ENCODE measurements around the gene ZNF469.

ZNF469 gene

GRCh38 chr16:88428156-88428555 is 45.4 kb downstream of the ZNF469 start:
- H3K9ac ChIP-seq (ENCODE audit: low read length) = no peak overlapping the region
- no peak overlapping the region for H3K4me3 ChIP-seq (ENCODE audit: low read depth, low read length)
- no peaks in the 10 kb centered on the region for H3K4me1 ChIP-seq (ENCODE audit: control insufficient read depth, insufficient read depth, low read length)
- peaks cover 4% of the 10 kb centered on the region; the same call in 1 of the 2 replicates for H3K27me3 ChIP-seq (ENCODE audit: control insufficient read depth, insufficient read depth, low read length)
- H3K27ac ChIP-seq (ENCODE audit: low read depth, low read length) = no peak overlapping the region
- no peaks in the 10 kb centered on the region for H3K36me3 ChIP-seq (ENCODE audit: control insufficient read depth, insufficient read depth, low read length)
- no peaks in the 10 kb centered on the region for H3K9me3 ChIP-seq (ENCODE audit: control insufficient read depth, insufficient read depth, low read depth, low read length)

DNA sequence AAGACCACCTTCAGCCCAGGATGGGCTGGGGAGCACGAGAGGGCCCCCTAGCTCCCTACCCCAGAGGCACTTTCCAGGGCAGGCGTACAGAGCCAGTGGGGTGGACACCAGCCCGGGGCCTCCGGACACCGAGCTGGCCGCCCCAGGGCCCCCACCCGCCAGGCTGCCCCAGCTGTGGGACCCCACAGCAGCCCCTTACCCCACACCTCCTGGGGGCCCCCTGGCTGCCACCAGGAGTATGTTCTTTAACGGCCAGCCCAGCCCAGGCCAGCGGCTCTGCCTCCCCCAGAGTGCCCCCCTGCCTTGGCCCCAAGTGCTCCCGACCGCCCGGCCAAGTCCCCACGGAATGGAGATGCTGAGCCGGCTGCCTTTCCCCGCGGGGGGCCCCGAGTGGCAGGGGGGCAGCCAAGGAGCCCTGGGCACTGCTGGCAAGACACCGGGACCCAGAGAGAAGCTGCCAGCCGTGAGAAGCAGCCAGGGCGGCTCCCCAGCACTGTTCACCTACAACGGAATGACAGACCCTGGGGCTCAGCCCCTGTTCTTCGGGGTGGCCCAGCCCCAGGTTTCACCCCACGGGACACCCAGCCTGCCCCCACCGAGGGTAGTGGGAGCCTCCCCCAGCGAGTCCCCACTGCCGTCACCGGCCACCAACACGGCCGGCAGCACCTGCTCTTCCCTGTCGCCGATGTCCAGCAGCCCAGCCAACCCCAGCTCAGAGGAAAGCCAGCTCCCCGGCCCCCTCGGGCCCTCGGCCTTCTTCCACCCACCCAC is 46.0 kb downstream of the ZNF469 start:
- Histone ChIP-seq H3K27me3 (ENCODE audit: control insufficient read depth, insufficient read depth, low read length) (peaks cover 4% of the 10 kb centered on the region; the same call in 1 of the 2 replicates), H3K27ac (ENCODE audit: low read depth, low read length) (no peak overlapping the region), H3K36me3 (ENCODE audit: control insufficient read depth, insufficient read depth, low read length) (no peaks in the 10 kb centered on the region), H3K4me1 (ENCODE audit: control insufficient read depth, insufficient read depth, low read length) (no peaks in the 10 kb centered on the region), H3K4me3 (ENCODE audit: low read depth, low read length) (no peak overlapping the region), H3K9me3 (ENCODE audit: control insufficient read depth, insufficient read depth, low read depth, low read length) (no peaks in the 10 kb centered on the region), H3K9ac (ENCODE audit: low read length) (no peak overlapping the region)

- H3K9ac ChIP-seq (ENCODE audit: low read length) = no peak overlapping the region
- no peak overlapping the region for H3K4me3 ChIP-seq (ENCODE audit: low read depth, low read length)
- no peaks in the 10 kb centered on the region for H3K36me3 ChIP-seq (ENCODE audit: control insufficient read depth, insufficient read depth, low read length)
- H3K27me3 ChIP-seq (ENCODE audit: control insufficient read depth, insufficient read depth, low read length) = peaks cover 4% of the 10 kb centered on the region; the same call in 1 of the 2 replicates
- H3K4me1 ChIP-seq (ENCODE audit: control insufficient read depth, insufficient read depth, low read length) = no peaks in the 10 kb centered on the region
- no peaks in the 10 kb centered on the region for H3K9me3 ChIP-seq (ENCODE audit: control insufficient read depth, insufficient read depth, low read depth, low read length)
- H3K27ac ChIP-seq (ENCODE audit: low read depth, low read length) = no peak overlapping the region
These were observed 46.8 kb downstream of the ZNF469 start for GRCh38 chr16:88429387-88430184.

DNA sequence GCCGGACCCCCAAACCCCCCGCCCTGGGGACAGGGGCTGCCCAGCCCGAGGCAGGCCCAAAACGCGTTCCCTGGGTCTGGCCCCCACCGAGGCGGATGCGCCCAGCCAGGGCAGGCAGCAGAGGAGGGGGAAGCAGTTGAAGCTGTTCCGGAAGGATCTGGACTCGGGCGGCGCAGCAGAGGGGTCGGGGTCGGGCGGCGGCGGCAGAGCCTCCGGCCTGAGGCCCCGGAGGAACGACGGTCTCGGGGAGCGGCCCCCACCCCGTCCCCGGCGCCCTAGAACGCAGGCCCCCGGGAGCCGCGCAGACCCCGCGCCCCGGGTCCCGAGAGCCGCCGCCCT is 47.4 kb downstream of the ZNF469 start:
- peaks cover 4% of the 10 kb centered on the region; the same call in 1 of the 2 replicates for H3K27me3 ChIP-seq (ENCODE audit: control insufficient read depth, insufficient read depth, low read length)
- H3K4me3 ChIP-seq (ENCODE audit: low read depth, low read length) = no peak overlapping the region
- H3K4me1 ChIP-seq (ENCODE audit: control insufficient read depth, insufficient read depth, low read length) = no peaks in the 10 kb centered on the region

GRCh38 chr16:88430524-88431446 is 48.0 kb downstream of the ZNF469 start:
- H3K9ac ChIP-seq (ENCODE audit: low read length) = no peak overlapping the region
- no peak overlapping the region for H3K27ac ChIP-seq (ENCODE audit: low read depth, low read length)
- H3K4me1 ChIP-seq (ENCODE audit: control insufficient read depth, insufficient read depth, low read length) = no peaks in the 10 kb centered on the region
- H3K27me3 ChIP-seq (ENCODE audit: control insufficient read depth, insufficient read depth, low read length) = peaks cover 4% of the 10 kb centered on the region; the same call in 1 of the 2 replicates
- H3K36me3 ChIP-seq (ENCODE audit: control insufficient read depth, insufficient read depth, low read length) = no peaks in the 10 kb centered on the region
- H3K9me3 ChIP-seq (ENCODE audit: control insufficient read depth, insufficient read depth, low read depth, low read length) = no peaks in the 10 kb centered on the region
- no peak overlapping the region for H3K4me3 ChIP-seq (ENCODE audit: low read depth, low read length)

More for the DNA sequence above, 47.4 kb downstream of the ZNF469 start:
- H3K9me3 ChIP-seq (ENCODE audit: control insufficient read depth, insufficient read depth, low read depth, low read length) = no peaks in the 10 kb centered on the region
- no peaks in the 10 kb centered on the region for H3K36me3 ChIP-seq (ENCODE audit: control insufficient read depth, insufficient read depth, low read length)
- no peak overlapping the region for H3K9ac ChIP-seq (ENCODE audit: low read length)
- H3K27ac ChIP-seq (ENCODE audit: low read depth, low read length) = no peak overlapping the region

DNA sequence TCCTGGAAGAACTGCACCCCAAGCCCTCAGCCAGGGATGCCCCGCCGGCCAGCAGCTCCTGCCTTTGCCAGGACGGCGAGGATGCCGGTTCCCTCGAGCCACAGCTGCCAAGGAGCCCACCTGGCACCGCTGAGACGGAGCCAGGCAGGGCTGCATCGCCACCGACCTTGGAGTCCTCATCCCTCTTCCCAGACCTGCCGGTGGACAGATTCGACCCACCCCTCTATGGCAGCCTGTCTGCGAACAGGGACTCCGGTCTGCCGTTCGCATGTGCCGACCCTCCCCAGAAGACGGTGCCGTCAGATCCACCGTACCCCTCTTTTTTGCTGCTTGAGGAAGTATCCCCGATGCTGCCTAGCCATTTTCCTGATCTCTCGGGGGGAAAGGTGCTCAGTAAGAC is 48.9 kb downstream of the ZNF469 start:
- Histone ChIP-seq H3K9me3 (ENCODE audit: control insufficient read depth, insufficient read depth, low read depth, low read length) (no peaks in the 10 kb centered on the region), H3K4me1 (ENCODE audit: control insufficient read depth, insufficient read depth, low read length) (no peaks in the 10 kb centered on the region), H3K4me3 (ENCODE audit: low read depth, low read length) (no peak overlapping the region), H3K36me3 (ENCODE audit: control insufficient read depth, insufficient read depth, low read length) (no peaks in the 10 kb centered on the region), H3K27ac (ENCODE audit: low read depth, low read length) (no peak overlapping the region), H3K27me3 (ENCODE audit: control insufficient read depth, insufficient read depth, low read length) (peaks cover 4% of the 10 kb centered on the region; the same call in 1 of the 2 replicates), H3K9ac (ENCODE audit: low read length) (no peak overlapping the region)

DNA sequence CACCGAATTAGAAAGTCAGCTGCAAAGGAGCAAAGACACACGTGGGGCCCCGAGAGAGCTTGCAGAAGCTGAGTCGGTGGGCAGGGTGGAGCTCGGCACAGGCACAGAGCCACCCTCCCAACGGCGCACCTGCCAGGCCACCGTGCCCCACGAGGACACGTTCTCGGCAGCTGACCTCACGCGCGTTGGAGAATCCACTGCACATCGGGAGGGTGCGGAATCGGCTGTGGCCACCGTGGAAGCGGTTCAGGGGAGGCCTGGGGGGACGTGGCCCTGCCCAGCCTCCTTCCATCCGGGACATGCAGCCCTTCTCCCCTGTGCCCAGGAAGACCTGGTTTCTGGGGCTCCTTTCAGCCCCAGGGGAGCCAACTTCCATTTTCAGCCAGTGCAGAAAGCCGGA is 49.4 kb downstream of the ZNF469 start:
- Histone ChIP-seq H3K9me3 (ENCODE audit: control insufficient read depth, insufficient read depth, low read depth, low read length) (no peaks in the 10 kb centered on the region), H3K27ac (ENCODE audit: low read depth, low read length) (no peak overlapping the region), H3K9ac (ENCODE audit: low read length) (no peak overlapping the region), H3K36me3 (ENCODE audit: control insufficient read depth, insufficient read depth, low read length) (no peaks in the 10 kb centered on the region), H3K4me3 (ENCODE audit: low read depth, low read length) (no peak overlapping the region), H3K4me1 (ENCODE audit: control insufficient read depth, insufficient read depth, low read length) (no peaks in the 10 kb centered on the region), H3K27me3 (ENCODE audit: control insufficient read depth, insufficient read depth, low read length) (peaks cover 4% of the 10 kb centered on the region; the same call in 1 of the 2 replicates)

All from HUES6 (cell line).